Measurements from ENCODE around the gene PEX11G. TPM values are rescaled to one million over a fixed set of nuclear protein-coding genes. Genes with fewer than 3 reads are reported as not detected.

PEX11G gene
- 1.6 and 1.7 TPM in 2 replicates for total RNA-seq

DNA sequence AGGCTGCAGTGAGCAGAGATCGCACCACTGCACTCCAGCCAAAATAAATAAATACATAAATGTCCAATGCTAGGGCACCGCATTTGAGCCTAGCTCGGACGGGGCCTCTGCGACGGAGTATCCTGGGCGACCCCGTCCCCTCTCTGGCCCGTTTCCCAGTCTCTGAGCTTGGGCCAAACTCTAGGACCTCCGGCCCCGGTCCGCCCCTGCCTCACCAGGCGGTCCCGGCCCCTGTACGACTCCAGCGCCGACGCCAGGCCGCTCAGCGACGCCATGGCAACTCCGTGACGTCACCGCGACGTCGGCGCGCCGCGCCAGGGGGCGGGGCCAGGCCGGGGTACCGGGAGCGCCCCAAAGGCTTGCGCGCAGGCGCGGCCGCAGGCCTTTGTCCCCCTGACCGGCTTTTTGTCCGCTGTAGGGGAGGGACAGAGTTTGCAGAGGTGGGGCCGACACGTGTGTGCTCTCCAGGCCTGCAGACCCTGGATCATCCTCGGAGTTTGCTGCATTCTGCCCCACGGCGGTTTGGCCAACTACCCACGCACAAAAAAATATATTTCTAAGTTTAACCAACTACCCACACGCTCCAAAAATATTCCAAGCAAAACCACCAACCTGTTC, at the start of gene PEX11G:
Gene PEX11G, minus strand, starts transcription at position 300 of the 618 bp plus-strand sequence. Its CDS starts 25 bp downstream, at position 275.

DNA sequence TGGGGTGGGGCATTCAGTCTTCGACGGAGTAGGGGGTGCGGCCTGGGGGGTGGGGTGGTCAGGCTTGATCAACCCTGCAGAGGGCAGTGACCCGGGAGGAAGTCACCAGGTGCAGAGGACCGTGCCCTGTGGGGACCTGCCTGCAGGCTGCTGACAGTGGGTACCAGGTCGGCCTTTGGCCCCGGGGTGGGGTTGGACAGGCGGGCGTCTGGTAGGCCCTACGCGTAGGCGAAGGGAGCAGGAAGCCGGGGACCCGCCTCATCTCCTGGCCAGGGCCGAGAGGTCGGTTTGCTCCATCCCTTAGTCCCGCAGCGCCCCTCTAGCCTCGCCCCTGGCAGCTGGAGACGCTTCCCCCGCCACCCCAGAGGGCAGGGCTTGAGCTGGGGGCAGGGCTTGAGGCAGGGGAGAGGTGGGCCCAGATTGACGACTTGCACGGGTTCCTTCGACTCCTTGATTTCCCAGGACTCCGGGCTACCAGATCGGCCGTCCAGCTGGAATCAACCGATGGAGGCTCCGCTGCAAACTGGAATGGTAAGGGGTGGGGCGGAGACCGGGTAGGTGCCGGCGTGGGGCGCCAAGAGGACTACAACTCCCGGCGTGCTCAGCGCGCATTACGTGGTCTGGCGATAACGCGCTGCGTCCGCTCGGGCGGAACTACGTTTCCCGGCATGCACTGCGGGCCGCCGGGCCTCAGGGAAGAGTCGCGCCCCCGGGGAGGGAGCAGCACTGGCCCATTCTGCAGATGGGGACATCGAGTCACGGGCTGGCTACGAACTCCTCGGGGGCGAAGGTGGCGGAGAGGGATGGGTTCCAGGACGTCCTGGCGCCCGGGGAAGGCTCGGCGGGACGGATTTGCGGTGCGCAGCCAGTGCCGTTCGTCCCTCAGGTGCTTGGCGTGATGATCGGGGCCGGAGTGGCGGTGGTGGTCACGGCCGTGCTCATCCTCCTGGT, 46.5 kb upstream of the PEX11G start, which contains the start of gene PNPLA6:
Gene PNPLA6, plus strand, starts transcription at position 671 of the 951 bp plus-strand sequence. Its CDS starts 72 bp downstream, at position 743.

DNA sequence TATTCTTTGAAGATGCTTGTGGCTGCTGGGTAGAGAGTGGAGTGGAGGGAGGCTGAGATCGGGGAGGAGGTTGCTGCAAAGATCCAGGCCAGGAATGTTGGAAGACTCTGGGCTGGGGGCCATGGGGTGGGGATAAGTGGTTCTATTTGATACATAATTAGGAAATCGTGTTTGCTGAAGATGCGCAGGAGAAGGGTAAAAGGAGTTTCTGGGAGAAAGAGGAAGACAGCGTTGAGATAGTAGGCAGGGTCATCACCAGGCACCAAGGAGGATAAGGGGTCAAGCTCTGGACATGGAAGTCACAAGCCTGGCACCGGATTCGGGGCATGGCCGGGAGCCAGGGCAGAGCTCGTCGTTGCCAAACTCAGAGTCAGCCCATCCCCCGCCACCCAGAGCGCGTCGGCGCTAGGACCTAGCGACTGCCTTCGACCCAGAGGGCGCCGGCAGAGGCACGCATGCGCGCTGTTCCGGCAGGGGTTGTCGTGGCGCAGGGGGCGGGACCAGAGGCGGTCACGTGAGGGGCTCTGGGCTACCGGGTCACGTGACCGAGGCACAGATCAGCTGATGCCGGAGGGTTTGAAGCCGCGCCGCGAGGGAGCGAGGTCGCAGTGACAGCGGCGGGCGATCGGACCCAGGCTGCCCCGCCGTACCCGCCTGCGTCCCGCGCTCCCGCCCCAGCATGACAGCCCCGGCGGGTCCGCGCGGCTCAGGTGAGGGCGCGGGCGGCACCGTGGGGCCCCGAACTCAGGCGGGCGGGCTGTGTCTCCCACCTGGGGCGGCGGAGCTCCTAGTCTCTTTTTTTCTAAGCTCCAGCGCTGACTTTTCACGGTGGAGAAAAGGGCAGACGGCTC, 33.5 kb upstream of the PEX11G start, which contains the start of gene MCOLN1:
Gene MCOLN1, plus strand, starts transcription at position 553 of the 851 bp plus-strand sequence. Its CDS starts 127 bp downstream, at position 680.

DNA sequence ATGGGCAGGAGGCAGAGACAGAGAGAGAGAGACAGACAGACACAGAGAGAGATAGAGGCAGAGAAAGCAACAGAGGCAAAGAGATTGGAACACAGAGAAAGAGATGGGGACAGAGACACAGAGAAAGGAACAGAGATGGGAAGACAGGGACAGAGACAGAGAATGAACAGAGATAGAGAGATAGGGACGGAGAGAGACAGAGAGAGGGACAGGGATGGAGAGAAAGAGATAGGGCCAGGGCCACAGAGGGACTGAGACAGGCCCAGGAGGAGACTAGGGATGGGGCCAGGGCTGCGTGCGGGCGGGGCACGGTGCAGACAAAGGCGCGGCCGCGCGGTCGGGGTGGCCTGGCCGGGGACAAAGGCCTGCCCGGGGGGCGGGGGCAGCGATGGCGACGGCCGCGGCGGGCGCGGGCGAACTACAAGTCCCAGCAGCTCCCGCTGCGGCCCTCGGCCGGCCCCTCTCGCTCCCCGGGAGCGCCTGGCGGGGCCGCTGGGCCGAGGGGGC, 26.9 kb upstream of the PEX11G start, which contains the start of gene ZNF358:
Gene ZNF358, plus strand, starts transcription at position 459 of the 507 bp plus-strand sequence. CDS start 3,140 bp downstream, outside the sequence.

Other genes starting within 250 kb of the PEX11G start
- 77.0 and 149 TPM in 2 replicates for gene INSR, start 194.6 kb downstream of the PEX11G start, total RNA-seq
- 35.1 and 36.9 TPM in 2 replicates for gene ARHGEF18, start 140.1 kb downstream of the PEX11G start, total RNA-seq
- gene ZNF358, start 27.1 kb upstream of the PEX11G start, total RNA-seq: 26.2 and 44.4 TPM in 2 replicates
- gene MCOLN1, start 33.6 kb upstream of the PEX11G start, total RNA-seq: 9.1 and 9.3 TPM in 2 replicates
- gene PNPLA6, start 46.7 kb upstream of the PEX11G start, total RNA-seq: 151 and 181 TPM in 2 replicates
- gene CAMSAP3, start 106.8 kb upstream of the PEX11G start, total RNA-seq: 0.33 TPM in 1 of 2 replicates, not detected in the other
- gene XAB2, start 140.5 kb upstream of the PEX11G start, total RNA-seq: 39.1 and 46.1 TPM in 2 replicates
- gene PET100, start 140.8 kb upstream of the PEX11G start, total RNA-seq: 6.2 and 8.8 TPM in 2 replicates
- not detected in 2 replicates for gene PCP2, start 144.7 kb upstream of the PEX11G start, total RNA-seq
- gene STXBP2, start 148.1 kb upstream of the PEX11G start, total RNA-seq: 29.4 and 29.8 TPM in 2 replicates
- not detected in 2 replicates for gene RETN, start 180.0 kb upstream of the PEX11G start, total RNA-seq
- gene MCEMP1, start 188.1 kb upstream of the PEX11G start, total RNA-seq: not detected in 2 replicates
- gene TRAPPC5, start 191.8 kb upstream of the PEX11G start, total RNA-seq: 47.4 and 68.5 TPM in 2 replicates
- gene FCER2, start 213.1 kb upstream of the PEX11G start, total RNA-seq: not detected in 2 replicates
- not detected in 2 replicates for gene CLEC4G, start 243.1 kb upstream of the PEX11G start, total RNA-seq